Inferior parietal cortex (tissue), 1 donor: Measurements from ENCODE around the gene HAGHL.
"Not testable (repeated sequence)": the region's sequence is repeated elsewhere in the genome, so short reads cannot be mapped to it uniquely, and the experiment has no call there.

Experiments
- DNase-seq: peaks from one replicate; pipeline ENCODE4 v3.0.0-alpha.2; 2016; ENCODE audit errors: extremely low spot score

The HAGHL gene

GRCh38 chr16:734981-735881 is 8.3 kb downstream of the HAGHL start:
- no peak for DNase-seq

- DNase-seq: no peak
Observed at GRCh38 chr16:735982-736453, 9.1 kb downstream of the HAGHL start.

GRCh38 chr16:736936-737481 is 10.1 kb downstream of the HAGHL start:
- DNase-seq: no peak

- DNase-seq: no peak
Observed at GRCh38 chr16:739560-740458, 12.9 kb downstream of the HAGHL start.

GRCh38 chr16:740459-740763 is 13.5 kb downstream of the HAGHL start:
- DNase-seq: no peak

GRCh38 chr16:740764-741505 is 14.0 kb downstream of the HAGHL start, which contains the start of gene CIAO3:
Gene CIAO3, minus strand, starts transcription at chr16:740997. Its CDS starts 12 bp downstream, at chr16:740985.
- DNase-seq: peak; percentile 83

- DNase-seq: no peak
Observed at GRCh38 chr16:741986-742629, 15.2 kb downstream of the HAGHL start.

GRCh38 chr16:742894-743293 is 16.0 kb downstream of the HAGHL start:
- not testable (repeated sequence) for DNase-seq

- DNase-seq: no peak
Observed at GRCh38 chr16:743794-744500, 17.0 kb downstream of the HAGHL start.

- no peak for DNase-seq
Observed at GRCh38 chr16:745739-746138, 18.8 kb downstream of the HAGHL start.

- DNase-seq: no peak
Observed at GRCh38 chr16:746637-747036, 19.7 kb downstream of the HAGHL start.

GRCh38 chr16:747978-748746 is 21.3 kb downstream of the HAGHL start:
- DNase-seq: no peak

- no peak for DNase-seq
Observed at GRCh38 chr16:749010-749409, 22.1 kb downstream of the HAGHL start.

- no peak for DNase-seq
Observed at GRCh38 chr16:750485-750884, 23.6 kb downstream of the HAGHL start.

GRCh38 chr16:751152-752006 is 24.5 kb downstream of the HAGHL start:
- DNase-seq: no peak

GRCh38 chr16:752007-752312 is 25.1 kb downstream of the HAGHL start:
- DNase-seq: no peak

GRCh38 chr16:754121-754607 is 27.3 kb downstream of the HAGHL start:
- DNase-seq: not testable (repeated sequence)

- DNase-seq: no peak
Observed at GRCh38 chr16:754656-755055, 27.8 kb downstream of the HAGHL start.

GRCh38 chr16:756428-756827 is 29.5 kb downstream of the HAGHL start:
- no peak for DNase-seq
